Stimulated activated naive CD8-positive, alpha-beta T cell treated with anti-CD3 and anti-CD28 coated beads, Interleukin-15, amount 100 ng/mL, for 72 hours (primary cell): ENCODE data around the gene UGT2B28.
"Not testable (repeated sequence)": the region's sequence is repeated elsewhere in the genome, so short reads cannot be mapped to it uniquely, and the experiment has no call there.

Experiments used
- ATAC-seq: fragments of 150-1000 bp; cut with Tn5 transposase; 2 replicates; pipeline ENCODE4 v1.10.0; 2021; ENCODE audit warnings: mild to moderate bottlenecking, moderate library complexity
- DNase-seq, 2 donors: peaks; one replicate each; pipeline ENCODE4 v3.0.0; 2021 to 2022
- H3K27ac Mint-ChIP-seq, 2 donors: one replicate each; pipeline ENCODE4 v1.8.0; 2022; ENCODE audit warnings: mild to moderate bottlenecking in 2 of 2, mixed read lengths in 2 of 2, moderate library complexity in 2 of 2
- H3K27me3 Mint-ChIP-seq: one replicate; pipeline ENCODE4 v1.8.0; 2022; ENCODE audit warnings: mixed read lengths
- H3K4me1 Mint-ChIP-seq: one replicate; pipeline ENCODE4 v1.8.0; 2022; ENCODE audit warnings: mild to moderate bottlenecking, mixed read lengths
- H3K4me3 Mint-ChIP-seq, 2 donors: one replicate each; pipeline ENCODE4 v1.8.0; 2022; ENCODE audit warnings: mild to moderate bottlenecking in 2 of 2, mixed read lengths in 2 of 2, moderate library complexity in 1 of 2
- H3K9me3 Mint-ChIP-seq, 2 donors: one replicate each; pipeline ENCODE4 v1.8.0; 2022; ENCODE audit warnings: mixed read lengths in 2 of 2

Gene UGT2B28

GRCh38 chr4:69322055-69322454 lies 41.8 kb downstream of the UGT2B28 start:
- Mint-ChIP-seq H3K27ac (no peak overlapping the region), H3K9me3 (no peaks in the 10 kb centered on the region), H3K27me3 (no peaks in the 10 kb centered on the region), H3K4me3 (no peak overlapping the region), H3K4me1 (no peaks in the 10 kb centered on the region)
- DNase-seq, result no peak
- ATAC-seq, result no peak

GRCh38 chr4:69323284-69323683 lies 43.0 kb downstream of the UGT2B28 start:
- Mint-ChIP-seq H3K27ac (no peak overlapping the region), H3K27me3 (no peaks in the 10 kb centered on the region), H3K4me1 (no peaks in the 10 kb centered on the region), H3K4me3 (no peak overlapping the region), H3K9me3 (no peaks in the 10 kb centered on the region)
- ATAC-seq, result no peak
- no peak for DNase-seq

GRCh38 chr4:69330345-69331047 lies 50.2 kb downstream of the UGT2B28 start:
- Mint-ChIP-seq H3K27me3 (no peaks in the 10 kb centered on the region), H3K4me1 (no peaks in the 10 kb centered on the region), H3K4me3 (no peak overlapping the region), H3K27ac (no peak overlapping the region), H3K9me3 (peaks cover 0 to 9% of the 10 kb centered on the region in 2 donors)
- no peak for DNase-seq
- no peak for ATAC-seq

- not testable (repeated sequence) for H3K4me3 Mint-ChIP-seq, H3K4me1 Mint-ChIP-seq, DNase-seq, ATAC-seq, H3K9me3 Mint-ChIP-seq, H3K27me3 Mint-ChIP-seq, H3K27ac Mint-ChIP-seq
Observed at GRCh38 chr4:69331304-69331703, 51.0 kb downstream of the UGT2B28 start.

- not testable (repeated sequence) for H3K27me3 Mint-ChIP-seq, H3K4me3 Mint-ChIP-seq, H3K4me1 Mint-ChIP-seq, H3K9me3 Mint-ChIP-seq, ATAC-seq, DNase-seq, H3K27ac Mint-ChIP-seq
Observed at GRCh38 chr4:69335485-69335884, 55.2 kb downstream of the UGT2B28 start.

GRCh38 chr4:69343114-69343513 lies 62.8 kb downstream of the UGT2B28 start:
- not testable (repeated sequence) for H3K27ac Mint-ChIP-seq, H3K4me3 Mint-ChIP-seq, H3K27me3 Mint-ChIP-seq, DNase-seq, ATAC-seq, H3K4me1 Mint-ChIP-seq, H3K9me3 Mint-ChIP-seq

- ATAC-seq, H3K4me3 Mint-ChIP-seq, H3K4me1 Mint-ChIP-seq, H3K27ac Mint-ChIP-seq, H3K9me3 Mint-ChIP-seq, H3K27me3 Mint-ChIP-seq, DNase-seq: not testable (repeated sequence)
Observed at GRCh38 chr4:69343558-69344420, 63.5 kb downstream of the UGT2B28 start.
